ENCODE measurements around the gene MIEN1. TPM values are rescaled to one million over a fixed set of nuclear protein-coding genes. Genes with fewer than 3 reads are reported as not detected.
"Not testable (repeated sequence)": the region's sequence is repeated elsewhere in the genome, so short reads cannot be mapped to it uniquely, and the experiment has no call there.

The MIEN1 gene
- total RNA-seq, 4 donors from 2014 or later = 47.0 to 57.3 (median 52.7) TPM

GRCh38 chr17:39752241-39752881 is 22.0 kb upstream of the MIEN1 start:
- no peaks in the 10 kb centered on the region for H3K36me3 ChIP-seq
- H3K9me3 ChIP-seq = no peaks in the 10 kb centered on the region
- H3K27me3 ChIP-seq = peaks cover 0 to 8% (median 0%) of the 10 kb centered on the region in 4 donors
- peaks cover 20 to 26% (median 24%) of the 10 kb centered on the region in 4 donors for H3K4me1 ChIP-seq
- DNase-seq (ENCODE audit: extremely low spot score) = no peak
- WGBS = 86% methylated on average over 13 of the region's 13 CpGs
- intact Hi-C loops (cut with DNase I) = loop anchor here (5.0 to 10.0 kb wide), 2 partner anchors 115 to 202 kb away; partner anchors contain the start of gene STARD3
- TF ChIP-seq POLR2AphosphoS5 (IDR thresholded peaks at IDR 0.05) (no peak), EP300 (IDR thresholded peaks at IDR 0.05) (no peak), POLR2A (IDR thresholded peaks at IDR 0.05; ENCODE audit: low read depth) (no peak), CTCF (IDR thresholded peaks at IDR 0.05) (no peak)
- H3K4me3 ChIP-seq = no peak overlapping the region
- H3K27ac ChIP-seq (replicated peaks in 1 of 4) = no peak overlapping the region

DNA sequence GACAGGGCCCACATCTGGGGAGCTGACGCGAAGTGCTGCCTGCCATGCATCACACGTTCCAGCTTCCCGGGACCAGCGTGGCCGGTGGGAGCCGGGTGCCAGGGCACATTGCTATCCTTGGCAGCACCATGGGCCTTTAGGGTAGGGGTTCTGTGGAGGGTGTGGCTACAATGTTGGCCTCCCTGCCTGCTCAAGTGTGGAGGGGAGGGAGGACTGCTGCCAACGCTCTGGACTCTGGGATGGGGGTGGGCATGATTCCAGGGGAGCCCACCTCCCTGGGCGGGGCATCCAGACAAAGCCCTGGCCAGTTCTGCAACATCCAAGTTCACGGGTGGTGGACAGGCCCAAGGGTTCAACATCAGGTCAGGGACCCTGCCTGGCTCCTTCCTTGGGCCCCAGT is 21.3 kb upstream of the MIEN1 start:
- no peak for DNase-seq (ENCODE audit: extremely low spot score)
- TF ChIP-seq POLR2A (IDR thresholded peaks at IDR 0.05; ENCODE audit: low read depth) = no peak
- TF ChIP-seq EP300 (IDR thresholded peaks at IDR 0.05) = no peak
- no peak for TF ChIP-seq CTCF (IDR thresholded peaks at IDR 0.05)
- no peak for TF ChIP-seq POLR2AphosphoS5 (IDR thresholded peaks at IDR 0.05)
- intact Hi-C loops (cut with DNase I) = loop anchor here (5.0 to 10.0 kb wide), 2 partner anchors 114 to 203 kb away; partner anchors contain the start of gene STARD3
- peaks cover 20 to 26% (median 24%) of the 10 kb centered on the region in 4 donors for H3K4me1 ChIP-seq
- no peaks in the 10 kb centered on the region for H3K36me3 ChIP-seq
- 65% methylated on average over 7 of the region's 10 CpGs for WGBS
- no peak overlapping the region for H3K4me3 ChIP-seq
- H3K9me3 ChIP-seq = no peaks in the 10 kb centered on the region
- H3K27ac ChIP-seq (replicated peaks in 1 of 4) = no peak overlapping the region
- H3K27me3 ChIP-seq = peaks cover 0 to 8% (median 0%) of the 10 kb centered on the region in 4 donors

DNA sequence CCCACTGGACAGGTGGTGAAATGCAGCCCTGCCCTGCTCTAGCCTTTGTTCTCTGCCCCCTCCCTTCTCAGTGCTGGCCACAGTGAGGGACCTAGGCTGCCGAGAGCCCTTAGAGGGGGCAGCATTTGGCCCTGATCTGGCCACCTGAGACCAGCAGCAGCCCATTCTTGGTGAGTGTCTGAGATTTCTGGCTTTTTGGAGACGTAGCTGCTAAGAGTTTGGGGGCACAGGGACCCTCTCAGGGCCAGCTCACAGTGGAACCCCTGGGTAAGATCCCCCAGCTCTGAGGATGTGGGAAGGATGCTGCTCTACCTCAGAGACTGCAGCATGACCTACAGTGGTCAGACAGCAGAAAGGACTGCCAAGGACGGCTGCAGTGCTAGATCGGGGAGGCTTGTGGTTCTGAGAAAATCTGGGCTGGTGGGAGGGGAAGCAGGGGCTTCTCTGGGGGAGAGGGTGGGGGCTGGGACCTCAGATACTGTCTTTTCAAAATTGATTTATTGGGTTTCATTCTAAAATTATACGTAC is 20.7 kb upstream of the MIEN1 start:
- TF ChIP-seq POLR2A (IDR thresholded peaks at IDR 0.05; ENCODE audit: low read depth) (no peak), POLR2AphosphoS5 (IDR thresholded peaks at IDR 0.05) (no peak), EP300 (IDR thresholded peaks at IDR 0.05) (no peak), CTCF (IDR thresholded peaks at IDR 0.05) (no peak)
- intact Hi-C loops (cut with DNase I) = loop anchor here (5.0 to 10.0 kb wide), 2 partner anchors 114 to 204 kb away; partner anchors contain the start of gene STARD3
- H3K27ac ChIP-seq (replicated peaks in 1 of 4) = no peak overlapping the region
- peaks cover 20 to 26% (median 24%) of the 10 kb centered on the region in 4 donors for H3K4me1 ChIP-seq
- DNase-seq (ENCODE audit: extremely low spot score) = no peak
- WGBS = 70% methylated on average over 5 of the region's 5 CpGs
- H3K27me3 ChIP-seq = peaks cover 0 to 8% (median 0%) of the 10 kb centered on the region in 4 donors
- H3K4me3 ChIP-seq = no peak overlapping the region
- no peaks in the 10 kb centered on the region for H3K9me3 ChIP-seq
- H3K36me3 ChIP-seq = no peaks in the 10 kb centered on the region

GRCh38 chr17:39750131-39751015 is 20.0 kb upstream of the MIEN1 start:
- H3K9me3 ChIP-seq = no peaks in the 10 kb centered on the region
- H3K4me1 ChIP-seq = peaks cover 20 to 26% (median 20%) of the 10 kb centered on the region in 4 donors
- TF ChIP-seq POLR2A (IDR thresholded peaks at IDR 0.05; ENCODE audit: low read depth) (no peak), POLR2AphosphoS5 (IDR thresholded peaks at IDR 0.05) (no peak), EP300 (IDR thresholded peaks at IDR 0.05) (no peak), CTCF (IDR thresholded peaks at IDR 0.05) (no peak)
- DNase-seq (ENCODE audit: extremely low spot score) = no peak
- intact Hi-C loops (cut with DNase I) = loop anchor here (5.0 to 10.0 kb wide), 2 partner anchors 113 to 204 kb away; partner anchors contain the start of gene STARD3
- no peaks in the 10 kb centered on the region for H3K36me3 ChIP-seq
- 74% methylated on average over 6 of the region's 9 CpGs for WGBS
- H3K4me3 ChIP-seq = no peak overlapping the region
- no peak overlapping the region for H3K27ac ChIP-seq (replicated peaks in 1 of 4)
- H3K27me3 ChIP-seq = peaks cover 0 to 14% (median 0%) of the 10 kb centered on the region in 4 donors

DNA sequence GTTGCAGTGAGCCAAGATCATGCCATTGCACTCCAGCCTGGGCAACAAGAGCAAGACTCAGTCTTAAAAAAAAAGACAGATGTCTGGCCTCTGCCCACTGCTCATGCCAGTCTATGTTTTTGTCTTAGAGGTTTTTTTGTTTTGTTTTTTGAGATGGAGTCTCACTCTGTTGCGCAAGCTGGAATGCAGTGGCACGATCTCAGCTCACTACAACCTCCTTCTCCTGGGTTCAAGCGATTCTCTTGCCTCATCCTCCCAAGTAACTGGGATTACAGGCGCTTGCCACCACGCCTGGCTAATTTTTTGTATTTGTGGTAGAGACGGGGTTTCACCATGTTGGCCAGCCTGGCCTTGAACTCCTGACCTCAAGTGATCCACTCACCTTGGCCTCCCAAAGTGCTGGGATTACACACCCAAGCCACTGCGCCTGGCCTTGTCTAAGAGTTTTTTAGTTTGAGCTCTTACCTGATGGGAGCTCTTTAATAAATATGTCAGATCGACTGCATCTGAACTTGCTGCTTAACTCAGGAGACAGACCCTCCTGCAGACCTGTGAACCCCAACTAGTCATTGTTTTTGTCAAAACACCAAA is 18.2 kb upstream of the MIEN1 start:
- H3K4me3 ChIP-seq; intact Hi-C loops (cut with DNase I); H3K9me3 ChIP-seq; H3K36me3 ChIP-seq; H3K27ac ChIP-seq (replicated peaks in 1 of 4); DNase-seq (ENCODE audit: extremely low spot score): not testable (repeated sequence)
- 92% methylated on average over 8 of the region's 8 CpGs for WGBS
- peaks cover 6 to 18% (median 7%) of the 10 kb centered on the region in 4 donors for H3K4me1 ChIP-seq
- H3K27me3 ChIP-seq = peaks cover 0 to 30% (median 0%) of the 10 kb centered on the region in 4 donors

All from esophagus muscularis mucosa (tissue), 4 donors.